Kidney (tissue), 14 donors: ENCODE results near the gene CFAP69. TPM values are rescaled to one million over a fixed set of nuclear protein-coding genes. Genes with fewer than 3 reads are reported as not detected.
"Not testable (repeated sequence)": the region's sequence is repeated elsewhere in the genome, so short reads cannot be mapped to it uniquely, and the experiment has no call there.

ENCODE experiments used
- DNase-seq, 5 donors: peaks; one replicate each; pipeline ENCODE4 v3.0.0-alpha.2; 2013 to 2020
- FAIRE-seq: peaks from 2 replicates; lab custom pipeline; 2012; peaks lifted over from hg19 to GRCh38; lab: Jason Lieb, UNC
- H3K27ac ChIP-seq, 2 donors: one replicate each; pipeline ENCODE4 v1.7.0; 2013; ENCODE audit warnings: low read depth in 2 of 2, low read length in 2 of 2, inconsistent platforms in 1 of 2
- H3K27me3 ChIP-seq: one replicate; pipeline ENCODE4 v1.7.1; 2013; ENCODE audit warnings: low read length, inconsistent platforms; ENCODE audit not compliant: control insufficient read depth, insufficient read depth
- H3K36me3 ChIP-seq, 3 donors: one replicate each; pipeline versions ENCODE4 v1.7.0 to v1.7.1; 2013; ENCODE audit warnings: low read length in 3 of 3, control low read depth in 1 of 3, inconsistent platforms in 1 of 3; ENCODE audit not compliant: insufficient read depth in 3 of 3, control insufficient read depth in 2 of 3
- H3K4me1 ChIP-seq, 3 donors: one replicate each; pipeline versions ENCODE4 v1.7.0 to v1.7.1; 2013; ENCODE audit warnings: low read length in 3 of 3, inconsistent platforms in 1 of 3, low read depth in 1 of 3; ENCODE audit not compliant: control insufficient read depth in 2 of 3, insufficient read depth in 2 of 3
- H3K4me3 ChIP-seq, 3 donors: one replicate each; pipeline versions ENCODE4 v1.7.0 to v1.8.1; 2013; ENCODE audit warnings: low read length in 3 of 3, control low read depth in 1 of 3, inconsistent platforms in 1 of 3
- H3K9ac ChIP-seq, 3 donors: one replicate each; pipeline versions ENCODE4 v1.7.0 to v1.7.1; 2013; ENCODE audit warnings: low read length in 3 of 3, control low read depth in 1 of 3, inconsistent platforms in 1 of 3
- H3K9me3 ChIP-seq, 3 donors: one replicate each; pipeline versions ENCODE4 v1.7.0 to v1.7.1; 2013; ENCODE audit warnings: low read length in 3 of 3, control low read depth in 1 of 3, inconsistent platforms in 1 of 3; ENCODE audit not compliant: control insufficient read depth in 2 of 3, insufficient read depth in 1 of 3
- CTCF ChIP-seq: IDR thresholded peaks from 3 replicates; pipeline ENCODE4 v1.5.1; 2012; ENCODE audit warnings: mild to moderate bottlenecking, moderate library complexity, borderline replicate concordance; ENCODE audit not compliant: insufficient read depth; ENCODE audit errors: extremely low read depth
- intact Hi-C: fragments of 100-400 bp; cut with DNase I; formaldehyde crosslinking; loops from one replicate; pipeline ENCODE4 v1.11.1; 2022
- polyA plus RNA-seq: library from polyadenylated mRNA; stranded (reverse); fragments of 350-450 nt; fragmentation: Illumina TruSeq; extraction: RNeasy Lipid Tissue Mini Kit (QIAGEN cat#74804); gene quantifications from one replicate; pipeline ENCODE4 v1.2.3, GENCODE V29; 2014; ENCODE audit warnings: low read depth, low replicate concordance; ENCODE audit not compliant: insufficient read depth
- total RNA-seq: library from RNA; stranded (reverse); fragmentation: NEBNext Ultra II Directional; extraction: Animal tissue kit (Norgen Biotek cat#: 25700); gene quantifications from one replicate; pipeline ENCODE4 v1.2.1, GENCODE V29; 2021
- donor health status: control.
- donor health status: control.
- donor health status: control.
- donor health status: control.
- donor health status: control.
- donor health status: DM: yes; HTN: yes; CAD: no.
- donor health status: Normal renal cell carcinoma (clear cell type).

CFAP69 gene
- total and polyA plus RNA-seq, 2 donors from 2014 or later = 9.2 to 13.2 TPM

- H3K9me3 ChIP-seq = peaks cover 0 to 4% (median 0%) of the 10 kb centered on the region in 3 donors
- H3K27me3 ChIP-seq = no peaks in the 10 kb centered on the region
- H3K36me3 ChIP-seq = no peaks in the 10 kb centered on the region
- FAIRE-seq (no peak), DNase-seq (no peak)
- intact Hi-C loops = no loop called here
- H3K27ac ChIP-seq = no peak overlapping the region
- TF ChIP-seq CTCF = no peak
- H3K4me3 ChIP-seq = no peak overlapping the region
- peaks cover 0 to 2% (median 0%) of the 10 kb centered on the region in 3 donors for H3K4me1 ChIP-seq
- H3K9ac ChIP-seq = no peak overlapping the region
Observed at GRCh38 chr7:90251304-90251635, 6.3 kb downstream of the CFAP69 start.

- H3K27me3 ChIP-seq, H3K9me3 ChIP-seq, intact Hi-C loops, H3K9ac ChIP-seq, H3K27ac ChIP-seq, H3K36me3 ChIP-seq, DNase-seq, H3K4me3 ChIP-seq, FAIRE-seq, H3K4me1 ChIP-seq: not testable (repeated sequence)
Observed at GRCh38 chr7:90256011-90256410, 11.0 kb downstream of the CFAP69 start.

- intact Hi-C loops = no loop called here
- peaks cover 0 to 4% (median 0%) of the 10 kb centered on the region in 3 donors for H3K9me3 ChIP-seq
- DNase-seq = no peak
- H3K27me3 ChIP-seq = no peaks in the 10 kb centered on the region
- no peak overlapping the region for H3K27ac ChIP-seq
- TF ChIP-seq CTCF = no peak
- FAIRE-seq = no peak
- no peak overlapping the region for H3K4me3 ChIP-seq
- H3K4me1 ChIP-seq = no peaks in the 10 kb centered on the region
- no peaks in the 10 kb centered on the region for H3K36me3 ChIP-seq
- no peak overlapping the region for H3K9ac ChIP-seq
Observed at GRCh38 chr7:90256778-90257177, 11.8 kb downstream of the CFAP69 start.

- no peaks in the 10 kb centered on the region for H3K36me3 ChIP-seq
- no peaks in the 10 kb centered on the region for H3K27me3 ChIP-seq
- no peak overlapping the region for H3K27ac ChIP-seq
- peaks cover 0 to 3% (median 0%) of the 10 kb centered on the region in 3 donors for H3K4me1 ChIP-seq
- intact Hi-C loops = no loop called here
- no peak overlapping the region for H3K9ac ChIP-seq
- H3K4me3 ChIP-seq = no peak overlapping the region
- H3K9me3 ChIP-seq = no peaks in the 10 kb centered on the region
- peak in 1 of 5 donors; percentile 10 for DNase-seq
- no peak for TF ChIP-seq CTCF
- no peak for FAIRE-seq
Observed at GRCh38 chr7:90261441-90261840, 16.5 kb downstream of the CFAP69 start.
